Urothelium cell line (cell line): ENCODE measurements around the gene MAU2.
"Not testable (repeated sequence)": the region's sequence is repeated elsewhere in the genome, so short reads cannot be mapped to it uniquely, and the experiment has no call there.

ENCODE experiments used
- DNase-seq: peaks from one replicate; pipeline ENCODE4 v3.0.0; 2011; ENCODE audit warnings: low spot score, mixed read lengths
- FAIRE-seq: peaks from 2 replicates; lab custom pipeline; 2011; peaks lifted over from hg19 to GRCh38; lab: Jason Lieb, UNC

MAU2 gene

DNA sequence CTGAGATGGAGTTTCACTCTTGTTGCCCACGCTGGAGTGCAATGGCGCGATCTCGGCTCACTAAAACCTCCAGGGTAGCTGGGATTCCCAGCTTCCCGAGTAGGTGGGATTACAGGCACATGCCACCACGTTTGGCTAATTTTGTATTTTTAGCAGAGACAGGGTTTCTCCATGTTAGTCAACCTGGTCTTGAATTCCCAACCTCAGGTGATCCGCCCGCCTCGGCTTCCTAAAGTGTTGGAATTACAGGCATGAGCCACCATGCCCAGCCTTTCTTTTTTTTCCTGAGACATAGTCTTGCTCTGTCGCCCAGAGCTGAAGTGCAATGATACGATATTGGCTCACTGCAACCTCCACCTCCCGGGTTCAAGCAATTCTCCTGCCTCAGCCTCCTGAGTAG is 59.7 kb downstream of the MAU2 start:
- FAIRE-seq, DNase-seq: not testable (repeated sequence)

DNA sequence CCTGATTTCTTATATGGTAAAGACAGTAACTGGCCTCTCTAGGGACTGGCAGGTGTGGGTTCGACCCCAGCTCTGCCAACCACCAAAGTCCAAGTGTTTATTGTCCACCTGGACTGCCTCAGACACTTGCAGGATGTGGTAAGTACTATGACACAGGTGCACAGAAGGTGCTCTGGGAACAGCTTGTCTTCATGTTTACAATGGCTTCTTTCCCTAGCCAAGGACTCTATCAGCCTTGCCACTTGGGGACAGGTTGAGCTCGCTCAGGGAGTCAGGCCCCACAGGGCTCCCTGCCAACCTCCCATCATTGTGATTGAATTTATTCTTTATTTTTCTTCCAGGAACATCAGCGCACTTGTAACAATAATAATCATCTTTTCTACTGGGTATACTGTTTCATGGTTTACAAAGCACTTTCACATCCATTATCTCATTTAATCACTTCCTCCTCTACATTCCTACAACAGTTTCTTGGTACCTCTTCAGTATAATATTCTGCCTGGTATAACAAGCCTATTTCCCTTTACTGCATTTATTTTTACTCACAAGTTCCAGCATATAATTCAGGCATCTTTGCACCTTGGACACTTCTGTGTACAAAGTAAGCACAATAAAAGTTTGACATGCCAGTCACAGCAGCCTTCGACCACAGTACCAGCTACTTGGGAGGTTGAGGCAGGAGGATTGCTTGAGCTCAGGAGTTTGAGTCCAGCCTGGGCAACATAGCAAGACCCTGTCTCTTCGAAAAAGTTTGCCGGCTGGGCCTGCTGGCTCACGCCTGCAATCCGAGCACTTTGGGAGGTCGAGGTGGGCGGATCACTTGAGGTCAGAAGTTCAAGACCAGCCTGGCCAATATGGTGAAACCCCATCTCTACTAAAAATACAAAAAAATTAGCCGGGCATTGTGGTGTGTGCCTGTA is 60.6 kb downstream of the MAU2 start:
- no peak for DNase-seq

DNA sequence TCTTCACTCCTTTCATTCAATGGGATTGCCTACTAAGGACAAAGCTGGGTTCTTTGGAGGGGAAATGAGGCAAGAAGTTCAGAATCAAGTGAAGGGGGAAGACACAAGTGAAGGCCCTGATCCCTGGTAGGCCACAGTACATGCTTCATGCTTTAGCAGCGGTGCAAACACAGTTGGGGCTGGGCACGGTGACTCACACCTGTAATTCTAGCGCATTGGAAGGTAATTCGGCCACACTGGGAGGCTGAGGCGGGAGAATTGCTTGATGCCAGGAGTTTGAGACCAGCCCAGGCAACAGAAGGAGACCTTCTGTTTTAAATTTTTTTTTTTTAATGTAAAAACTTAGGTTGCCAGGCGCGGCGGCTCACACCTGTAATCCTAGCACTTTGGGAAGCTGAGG is 61.5 kb downstream of the MAU2 start:
- no peak for DNase-seq
- no peak for FAIRE-seq

More for the DNA sequence above, 60.6 kb downstream of the MAU2 start:
- no peak for FAIRE-seq

DNA sequence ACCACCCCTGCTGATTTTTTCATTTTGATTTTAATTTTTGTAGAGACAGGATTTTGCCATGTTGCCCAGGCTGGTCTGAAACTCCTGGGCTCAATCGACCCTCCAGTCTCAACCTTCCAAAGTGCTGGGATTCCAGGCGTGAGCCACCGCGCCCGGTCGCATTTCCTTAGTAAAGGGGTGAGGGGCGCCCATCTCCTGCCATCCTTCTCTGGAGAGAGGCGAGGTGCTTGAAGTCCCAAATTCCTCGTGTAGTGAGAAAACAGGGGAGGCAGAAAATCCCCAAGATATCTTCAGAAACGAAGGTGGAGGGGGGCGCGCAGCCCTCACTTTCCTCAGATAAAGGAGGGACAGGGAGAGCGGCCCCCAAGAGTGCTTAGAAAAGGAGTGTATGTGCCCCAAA is 63.9 kb downstream of the MAU2 start:
- no peak for FAIRE-seq
- no peak for DNase-seq

DNA sequence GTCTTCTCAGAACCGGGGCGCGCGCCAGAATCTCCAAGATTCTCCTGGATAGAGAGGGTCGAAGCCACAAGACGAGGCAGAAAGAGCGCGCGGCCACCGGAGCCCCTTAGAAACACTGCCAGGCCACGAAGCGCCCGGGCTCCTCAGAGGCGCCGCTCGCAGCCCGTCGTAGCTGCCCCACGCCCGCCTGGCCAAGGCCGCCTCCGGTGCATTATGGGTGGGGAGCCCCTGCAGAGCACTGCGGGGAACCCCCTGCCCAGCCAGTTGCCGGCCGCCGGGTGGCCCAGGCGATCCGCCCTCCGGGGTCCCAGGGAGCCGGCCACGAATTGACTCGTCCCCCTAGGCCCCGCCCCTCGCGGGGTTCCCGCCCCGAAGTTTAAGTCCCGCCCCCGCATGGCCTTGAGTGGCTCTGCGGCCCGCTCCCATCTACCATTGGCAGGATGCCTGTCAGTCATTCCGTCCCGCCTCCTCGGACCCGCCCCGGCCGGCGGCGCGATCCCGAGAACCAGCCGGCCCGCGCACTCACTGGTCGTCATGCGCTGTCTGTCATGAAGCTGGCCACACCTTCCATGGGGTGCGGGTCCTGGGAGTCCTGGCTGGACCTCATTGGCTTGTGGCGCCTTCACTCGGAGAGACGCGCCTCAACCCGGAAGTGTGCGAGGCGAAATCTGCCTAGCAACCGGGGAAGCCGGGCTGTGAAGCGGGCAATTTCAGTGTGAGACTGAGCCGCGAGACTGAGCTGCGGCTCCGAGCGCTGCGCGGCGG is 64.7 kb downstream of the MAU2 start:
- FAIRE-seq = peak; percentile 17
- peak; percentile 94 for DNase-seq

DNA sequence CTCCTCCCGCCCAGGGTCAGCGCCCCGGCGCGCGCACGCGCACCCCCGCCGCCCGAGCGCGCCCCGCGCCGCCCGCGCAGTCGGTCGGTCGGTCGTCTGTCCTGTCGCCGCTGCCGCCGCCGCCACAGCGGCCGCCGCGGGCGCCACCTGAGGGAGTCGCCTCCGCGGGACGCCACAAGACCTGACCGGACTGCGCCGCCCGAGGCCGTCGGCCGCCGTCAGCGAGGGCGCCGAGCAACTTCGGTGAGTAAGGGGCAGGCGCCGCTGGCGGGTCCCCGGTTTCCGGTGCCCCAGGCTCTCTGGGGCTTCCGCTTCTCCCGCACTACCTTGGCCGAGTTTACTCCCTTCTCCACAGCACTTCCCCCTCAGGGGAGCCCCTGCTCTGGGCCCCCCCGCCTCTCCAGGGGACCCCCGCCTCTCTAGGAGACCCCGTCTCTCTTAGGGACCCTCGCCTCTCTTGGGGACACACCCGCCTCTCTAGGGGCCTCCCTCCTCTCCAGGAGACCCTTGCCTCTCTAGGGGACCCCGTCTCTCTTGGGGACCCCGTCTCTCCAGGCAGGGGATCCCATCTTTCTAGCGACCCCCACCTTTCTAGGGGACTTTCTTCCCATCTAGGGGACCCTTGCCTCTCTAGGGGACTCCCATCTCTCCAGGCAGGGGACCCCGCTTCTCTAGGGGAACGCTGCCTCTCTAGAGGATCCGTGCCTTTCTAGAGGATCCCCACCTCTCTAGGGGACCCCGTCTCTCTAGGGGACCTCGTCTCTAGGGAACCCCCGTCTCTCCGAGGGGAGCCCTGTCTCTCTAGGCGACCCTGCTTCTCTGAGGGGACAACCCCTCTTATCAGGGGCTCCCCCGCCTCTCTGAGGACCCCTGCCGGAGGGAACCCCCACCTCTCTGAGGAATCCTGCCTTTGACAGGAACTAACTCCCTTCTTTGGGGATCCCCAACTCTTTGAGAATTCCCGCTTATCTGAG is 65.6 kb downstream of the MAU2 start:
- no peak for DNase-seq
- FAIRE-seq = no peak

DNA sequence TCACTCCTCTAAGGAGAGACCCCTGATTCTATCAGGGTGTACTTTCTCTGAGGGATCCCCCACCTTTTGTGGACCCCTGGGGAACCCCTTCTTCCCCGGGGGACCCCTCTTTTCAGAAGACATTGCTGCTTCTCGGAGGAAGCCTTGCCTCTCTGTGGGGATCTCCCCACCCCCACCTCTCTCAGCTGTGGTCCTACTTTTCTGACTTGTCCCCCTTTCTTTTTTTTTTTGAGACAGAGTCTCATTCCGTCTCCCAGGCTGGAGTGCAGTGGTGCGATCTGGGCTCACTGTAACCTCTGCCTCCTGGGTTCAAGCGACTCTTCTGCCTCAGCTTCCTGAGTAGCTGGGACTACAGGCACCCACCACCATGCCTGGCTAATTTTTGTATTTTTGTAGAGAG is 66.5 kb downstream of the MAU2 start:
- FAIRE-seq = no peak

DNA sequence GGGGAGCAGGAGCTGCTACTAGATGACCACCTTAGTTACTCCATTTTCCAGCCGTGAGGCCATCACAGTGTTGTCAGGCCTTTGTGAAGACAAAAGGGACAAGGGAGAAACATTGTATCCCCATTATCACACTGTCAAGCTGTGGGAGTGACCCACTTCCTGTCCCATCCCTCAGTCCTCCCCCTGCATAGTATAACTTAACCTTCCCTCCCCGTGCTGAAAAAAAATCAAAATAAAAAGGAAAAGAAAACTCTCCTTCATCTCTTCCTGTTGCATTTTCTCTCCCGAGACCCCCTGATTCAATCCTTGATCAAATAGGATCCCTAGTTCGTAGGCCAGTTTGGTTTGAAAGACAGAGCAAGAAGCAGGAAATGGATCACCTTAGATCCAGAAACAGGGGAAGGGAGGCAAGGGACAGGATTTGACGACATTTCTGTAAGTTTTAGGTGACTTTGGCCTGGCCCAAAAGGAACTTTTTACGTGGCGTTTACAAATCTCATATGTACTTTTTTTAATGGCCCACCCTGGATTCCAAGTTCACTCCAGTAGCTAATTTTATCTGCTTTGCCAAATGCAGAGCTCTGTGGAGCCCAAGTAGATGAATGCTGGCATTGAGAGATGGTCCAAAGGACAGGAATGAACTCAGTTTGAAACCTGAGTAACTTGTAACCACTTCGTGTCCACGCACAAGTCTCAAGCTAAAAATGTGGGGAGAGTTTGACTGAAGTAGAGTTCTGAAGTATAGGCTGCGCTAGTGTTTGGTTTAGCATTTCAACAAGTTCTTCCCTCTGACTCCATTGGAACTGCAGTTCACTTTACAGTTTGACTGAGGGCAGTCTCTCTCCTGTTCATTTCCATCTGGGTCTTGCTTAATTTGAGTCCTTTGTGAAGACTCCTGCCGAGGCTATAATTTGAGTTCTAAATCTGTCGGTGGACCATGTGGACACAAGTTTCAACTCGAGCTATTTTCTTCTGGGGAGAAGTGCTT is 68.2 kb downstream of the MAU2 start:
- DNase-seq (no peak), FAIRE-seq (no peak)

More for the DNA sequence above, 66.5 kb downstream of the MAU2 start:
- no peak for DNase-seq

DNA sequence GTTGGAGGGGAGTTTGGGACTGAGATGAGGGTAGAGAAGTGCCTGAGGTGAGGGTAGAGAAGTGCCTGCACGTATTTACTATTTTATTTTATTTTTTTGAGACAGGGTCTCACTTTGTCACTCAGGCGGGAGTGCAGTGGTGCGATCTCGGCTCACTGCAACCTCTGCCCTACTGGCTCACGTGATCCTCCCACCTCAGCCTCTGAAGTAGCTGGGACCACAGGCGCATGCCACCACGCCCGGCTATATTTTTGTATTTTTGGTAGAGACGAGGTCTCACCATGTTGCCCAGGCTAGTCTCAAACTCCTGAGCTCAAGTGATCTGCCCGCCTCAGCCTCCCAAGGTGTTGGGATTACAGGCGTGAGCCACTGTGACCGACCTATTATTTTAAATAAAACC is 69.1 kb downstream of the MAU2 start:
- not testable (repeated sequence) for FAIRE-seq, DNase-seq

DNA sequence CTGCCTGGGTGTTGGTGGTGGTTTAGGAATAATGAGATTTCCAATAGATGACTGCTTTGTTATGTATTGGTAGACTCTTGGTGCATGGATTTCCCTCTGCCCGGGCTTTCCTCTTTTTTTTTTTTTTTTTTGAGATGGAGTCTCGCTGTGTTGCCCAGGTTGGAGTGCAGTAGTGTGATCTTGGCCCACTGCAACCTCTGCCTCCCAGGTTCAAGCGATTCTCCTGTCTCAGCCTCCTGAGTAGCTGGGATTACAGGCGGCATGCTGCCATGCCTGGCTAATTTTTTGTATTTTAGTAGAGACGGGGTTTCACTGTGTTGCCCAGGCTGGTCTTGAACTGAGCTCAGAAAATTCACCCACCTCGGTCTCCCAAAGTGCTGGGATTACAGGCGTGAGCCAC is 73.7 kb downstream of the MAU2 start:
- not testable (repeated sequence) for FAIRE-seq, DNase-seq

DNA sequence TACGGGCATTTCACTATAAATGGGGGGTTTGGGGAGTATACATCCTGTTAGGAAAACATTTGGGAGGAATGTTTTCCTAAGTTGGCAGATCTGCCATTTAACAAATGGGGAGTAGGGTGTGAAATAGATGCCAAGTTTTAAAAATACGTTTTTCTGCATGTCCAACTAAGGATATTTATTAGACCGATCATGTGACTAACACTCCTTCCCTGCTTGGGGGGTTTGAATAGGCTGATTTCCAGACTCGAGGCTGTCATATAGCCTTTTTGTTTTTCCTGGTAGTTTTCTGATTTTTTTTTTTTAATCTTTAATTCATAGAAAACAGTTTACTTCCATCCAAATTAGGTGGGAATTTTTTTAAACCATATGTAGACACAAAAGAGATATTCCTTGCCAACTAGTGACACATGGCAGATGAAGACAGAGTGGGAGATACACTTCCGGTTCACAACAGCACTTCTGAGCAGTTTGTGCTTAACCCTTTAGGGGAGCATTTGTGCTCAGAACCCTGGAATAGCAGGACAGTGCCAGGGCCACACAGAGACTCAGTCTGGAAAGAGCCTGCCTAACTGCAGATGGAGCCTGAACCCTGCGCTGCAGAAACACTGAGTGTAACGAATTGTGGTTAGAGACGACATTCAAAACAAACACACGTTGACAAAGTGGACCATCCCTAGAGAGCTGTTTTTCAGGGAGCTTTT is 79.3 kb downstream of the MAU2 start:
- FAIRE-seq = no peak

DNA sequence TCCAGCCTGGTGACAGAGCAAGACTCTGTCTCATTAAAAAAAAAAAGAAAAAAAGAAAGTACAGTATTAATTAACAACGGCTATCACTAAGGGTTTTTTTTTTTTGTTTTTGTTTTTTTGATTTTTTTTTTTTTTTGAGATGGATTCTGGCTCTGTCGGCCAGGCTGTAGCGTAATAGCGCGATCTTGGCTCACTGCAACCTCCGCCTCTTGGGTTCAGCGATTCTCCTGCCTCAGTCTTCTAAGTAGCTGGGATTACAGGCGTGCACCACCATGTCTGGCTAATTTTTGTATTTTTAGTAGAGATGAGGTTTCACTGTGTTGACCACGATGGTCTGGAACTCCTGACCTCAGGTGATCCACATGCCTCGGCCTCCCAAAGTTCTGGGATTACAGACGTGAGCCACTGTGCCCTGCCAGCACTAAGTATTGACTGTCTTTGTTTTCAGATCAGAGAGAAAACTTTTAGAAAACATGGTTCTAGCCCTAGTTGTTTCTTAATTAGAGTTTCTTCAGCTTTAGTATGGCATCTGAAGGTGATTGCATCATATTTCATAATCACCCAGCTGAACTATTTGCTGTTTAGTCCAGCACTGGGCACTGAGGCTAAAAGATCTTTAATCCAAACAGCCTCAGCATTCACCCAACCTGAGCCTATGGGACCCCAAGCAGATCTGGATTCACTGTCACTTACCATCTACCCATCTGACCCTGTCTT is 82.2 kb downstream of the MAU2 start:
- no peak for DNase-seq

More for the DNA sequence above, 79.3 kb downstream of the MAU2 start:
- no peak for DNase-seq

DNA sequence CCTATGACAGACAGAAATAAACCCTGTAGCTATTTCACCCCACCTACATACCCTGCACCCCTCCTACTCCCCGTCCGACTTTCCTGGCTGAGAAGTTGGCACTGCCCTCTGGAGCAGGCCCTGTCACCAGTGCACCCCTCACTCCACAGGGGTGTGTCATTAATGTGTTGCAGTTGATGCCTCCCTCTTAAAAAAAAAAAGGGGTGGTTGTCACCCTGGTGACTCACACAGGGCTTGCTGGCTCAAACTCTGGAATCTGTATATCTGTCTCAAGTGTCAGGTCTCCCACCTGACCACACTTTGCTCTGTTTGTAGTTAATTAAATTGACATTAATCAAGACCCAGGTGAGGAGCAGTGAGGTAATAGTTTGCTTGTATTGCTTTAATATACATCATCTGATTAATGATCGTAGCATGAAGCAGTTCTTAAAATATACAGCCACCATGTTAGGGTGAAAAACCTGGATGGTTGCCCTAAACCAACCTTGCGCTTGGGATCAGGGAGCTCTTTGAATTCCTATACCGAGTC is 82.8 kb downstream of the MAU2 start:
- no peak for FAIRE-seq

More for the DNA sequence above, 82.2 kb downstream of the MAU2 start:
- no peak for FAIRE-seq

DNA sequence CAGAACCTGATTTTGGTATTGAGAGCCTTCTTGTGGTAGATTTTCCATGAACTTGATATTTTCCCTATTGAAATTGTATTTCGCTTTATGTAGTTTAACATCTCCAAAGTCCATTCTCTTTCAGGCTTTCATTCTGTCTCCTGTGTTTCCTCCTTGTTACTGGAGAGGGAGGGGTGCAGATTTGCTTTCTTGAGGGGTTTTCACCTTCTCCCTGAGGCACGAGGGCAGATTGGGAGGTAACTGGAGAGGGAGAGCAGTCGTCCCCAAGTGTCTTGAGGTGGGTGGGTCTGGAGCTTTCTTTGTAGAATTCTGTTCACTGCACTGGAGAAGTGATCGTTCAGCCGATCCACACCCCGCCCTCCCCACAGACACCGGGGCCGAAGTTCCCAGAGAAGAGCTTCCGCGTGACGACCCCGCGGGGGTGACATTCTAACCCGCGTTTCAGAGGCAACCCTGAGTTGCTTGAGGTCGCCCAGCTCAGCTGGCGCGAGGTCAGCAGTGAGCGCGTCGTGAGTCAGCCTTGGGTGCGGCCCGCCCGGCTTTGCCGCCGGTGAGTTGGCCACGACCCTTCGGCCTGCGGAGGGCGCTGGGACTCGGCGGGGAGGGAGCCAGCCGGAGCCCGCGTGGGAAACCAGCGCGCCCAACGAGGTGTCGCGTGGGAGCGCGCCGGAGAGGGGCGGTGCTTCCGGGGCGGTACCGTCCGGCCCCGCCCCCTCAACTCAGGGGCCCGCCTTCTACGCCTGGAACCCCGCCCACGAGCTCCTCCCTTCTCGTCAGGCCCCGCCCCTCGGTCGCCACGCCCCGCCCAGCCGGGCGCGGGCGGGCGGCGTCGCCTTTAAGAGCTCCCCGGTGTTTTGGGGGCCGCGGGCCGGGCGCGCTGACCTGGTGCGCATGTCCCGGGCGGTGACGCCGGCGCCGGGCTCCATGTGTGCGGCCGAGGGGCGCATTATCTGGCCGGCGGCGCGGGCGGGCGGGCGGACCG is 84.5 kb downstream of the MAU2 start, which contains the start of gene GATAD2A:
TSS of gene GATAD2A (plus strand) at position 797 of the 982 bp plus-strand sequence. CDS start 59,671 bp downstream, outside the sequence.
- FAIRE-seq = no peak

More for the DNA sequence above, 82.8 kb downstream of the MAU2 start:
- peak; percentile 22 for DNase-seq

DNA sequence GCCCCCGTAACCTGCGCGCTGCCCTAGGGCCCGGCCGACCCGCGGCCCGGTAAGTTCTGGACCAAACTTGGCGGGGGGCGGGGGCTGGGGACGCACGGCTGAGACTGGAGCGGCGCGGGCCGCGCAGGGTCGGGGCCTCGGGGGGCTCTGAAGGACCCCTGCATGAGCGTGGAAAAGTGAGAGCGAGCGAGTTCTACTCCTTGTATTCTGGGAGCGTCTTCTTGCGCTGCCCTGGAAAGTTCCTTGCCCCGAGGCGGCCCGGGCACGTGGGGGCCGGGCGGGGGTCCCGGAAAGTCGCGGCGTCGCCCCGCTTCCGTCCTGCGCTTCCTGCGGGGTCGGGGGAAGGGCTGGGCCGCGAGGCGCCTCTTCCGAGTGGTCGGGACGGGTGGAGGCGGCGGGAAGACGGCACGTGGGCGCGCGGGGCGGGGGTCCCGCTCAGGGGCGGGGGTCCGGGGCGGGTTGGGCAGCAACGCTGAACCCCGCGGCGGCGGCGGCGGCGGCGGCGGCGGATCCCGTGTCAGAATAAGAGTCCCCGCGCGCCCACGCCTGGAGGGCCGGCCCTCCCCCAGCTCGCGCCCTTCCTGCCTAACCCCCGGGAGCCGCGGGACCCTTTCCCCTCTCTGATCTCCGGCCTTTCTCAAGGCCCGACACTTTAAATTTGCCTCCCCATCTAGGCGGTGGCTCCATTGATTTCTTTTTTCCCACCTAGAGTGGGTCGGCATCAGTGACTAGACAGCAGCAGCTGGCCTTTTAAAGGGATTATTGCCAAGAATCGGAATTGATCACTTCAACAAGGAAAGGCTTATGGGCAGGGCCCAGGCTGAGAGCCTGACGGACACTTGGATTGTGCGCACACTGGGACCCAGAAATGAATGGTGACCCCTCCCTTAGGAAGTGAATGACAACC is 85.6 kb downstream of the MAU2 start:
- DNase-seq = peak; percentile 29
- no peak for FAIRE-seq

More for the DNA sequence above, 84.5 kb downstream of the MAU2 start, which contains the start of gene GATAD2A:
- peak; percentile 84 for DNase-seq
